Measurements from ENCODE around the gene REPS1.

DNA sequence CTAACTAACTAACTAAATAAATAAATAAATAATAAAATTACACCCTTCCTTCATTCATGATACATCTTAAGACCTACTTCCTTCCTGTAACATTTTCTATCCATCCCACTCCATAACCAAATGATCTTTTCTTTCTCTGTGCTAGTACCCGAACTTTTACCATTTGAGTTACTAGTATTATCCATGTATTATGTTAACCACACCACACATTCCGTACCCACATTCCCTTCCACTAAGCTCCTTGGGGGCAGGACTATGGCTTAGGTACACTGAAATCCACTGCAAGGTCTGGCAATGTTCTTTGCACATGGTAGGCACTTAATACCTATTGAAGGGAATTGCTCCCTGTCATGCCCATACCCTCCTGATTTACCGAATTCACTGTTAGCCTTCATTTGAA lies 24.9 kb downstream of the REPS1 start:
- TF ChIP-seq EZH2 (IDR thresholded peaks at IDR 0.05; ENCODE audit: borderline replicate concordance, low read depth, low read length, poor library complexity, severe bottlenecking) = no peak
- TF ChIP-seq, protein P1, sequence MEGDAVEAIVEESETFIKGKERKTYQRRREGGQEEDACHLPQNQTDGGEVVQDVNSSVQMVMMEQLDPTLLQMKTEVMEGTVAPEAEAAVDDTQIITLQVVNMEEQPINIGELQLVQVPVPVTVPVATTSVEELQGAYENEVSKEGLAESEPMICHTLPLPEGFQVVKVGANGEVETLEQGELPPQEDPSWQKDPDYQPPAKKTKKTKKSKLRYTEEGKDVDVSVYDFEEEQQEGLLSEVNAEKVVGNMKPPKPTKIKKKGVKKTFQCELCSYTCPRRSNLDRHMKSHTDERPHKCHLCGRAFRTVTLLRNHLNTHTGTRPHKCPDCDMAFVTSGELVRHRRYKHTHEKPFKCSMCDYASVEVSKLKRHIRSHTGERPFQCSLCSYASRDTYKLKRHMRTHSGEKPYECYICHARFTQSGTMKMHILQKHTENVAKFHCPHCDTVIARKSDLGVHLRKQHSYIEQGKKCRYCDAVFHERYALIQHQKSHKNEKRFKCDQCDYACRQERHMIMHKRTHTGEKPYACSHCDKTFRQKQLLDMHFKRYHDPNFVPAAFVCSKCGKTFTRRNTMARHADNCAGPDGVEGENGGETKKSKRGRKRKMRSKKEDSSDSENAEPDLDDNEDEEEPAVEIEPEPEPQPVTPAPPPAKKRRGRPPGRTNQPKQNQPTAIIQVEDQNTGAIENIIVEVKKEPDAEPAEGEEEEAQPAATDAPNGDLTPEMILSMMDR (conservative IDR thresholded peaks at IDR 0.05; ENCODE audit: low read depth, low read length) = no peak
